Endothelial cell of umbilical vein (primary cell): Measurements from ENCODE around the gene LIMA1. TPM values are rescaled to one million over a fixed set of nuclear protein-coding genes. Genes with fewer than 3 reads are reported as not detected.

Experiments
- BruUV-seq: library from RNA; stranded (reverse); fragments of 400-500 nt; replicated peaks from 2 replicates; lab custom pipeline; 2021; lab: Mats Ljungman, UMichigan
- CTCF ChIA-PET: fragments of 300-600, 350-600 bp; sonication (Branson Sonifier 250); formaldehyde crosslinking; loops from one replicate; lab custom pipeline; 2021; ENCODE audit warnings: antibody characterized with exemption, inconsistent platforms; lab: Charles Lee
- POLR2A ChIA-PET: fragments of 300-600, 350-600 bp; sonication (Branson Sonifier 250); formaldehyde crosslinking; loops from one replicate; lab custom pipeline; 2021; ENCODE audit warnings: antibody characterized with exemption, inconsistent platforms; lab: Charles Lee
- DNase-seq: peaks from one replicate; pipeline ENCODE4 v3.0.0-alpha.2; 2011; ENCODE audit warnings: low read depth, low spot score
- FAIRE-seq: peaks from 2 replicates; lab custom pipeline; 2011; peaks lifted over from hg19 to GRCh38; lab: Jason Lieb, UNC
- H2AFZ ChIP-seq: 2 replicates; pipeline ENCODE4 v1.6.0; 2012; ENCODE audit warnings: low read depth, low read length, control low read depth, inconsistent platforms
- H3K27ac ChIP-seq: 2 replicates; pipeline ENCODE4 v1.5.1; 2011; ENCODE audit warnings: low read depth, mild to moderate bottlenecking, control low read depth, low read length, moderate library complexity; ENCODE audit not compliant: insufficient read depth
- H3K27me3 ChIP-seq, 2 experiments: 2 replicates each; pipeline versions ENCODE4 v1.6.0 to v1.6.1; 2011; ENCODE audit warnings: low read length in 2 of 2, mixed read lengths in 1 of 2; ENCODE audit not compliant: control insufficient read depth in 2 of 2, insufficient read depth in 2 of 2
- H3K36me3 ChIP-seq, 2 experiments: 2 replicates in 1 of 2; 3 replicates in 1 of 2; pipeline ENCODE4 v1.5.1; 2011; ENCODE audit warnings: low read length in 2 of 2, mild to moderate bottlenecking in 1 of 2, moderate library complexity in 1 of 2; ENCODE audit not compliant: control insufficient read depth in 2 of 2, insufficient read depth in 2 of 2; ENCODE audit errors: extremely low read depth in 1 of 2
- H3K4me1 ChIP-seq: 3 replicates; pipeline ENCODE4 v1.5.1; 2011; ENCODE audit warnings: mild to moderate bottlenecking, low read length; ENCODE audit not compliant: control insufficient read depth, insufficient read depth; ENCODE audit errors: extremely low read depth
- H3K4me2 ChIP-seq: 2 replicates; pipeline ENCODE4 v1.6.1; 2011; ENCODE audit warnings: low read length, control low read depth, mixed read lengths; ENCODE audit not compliant: insufficient read depth
- H3K4me3 ChIP-seq, 3 experiments: fragments of 200-600 bp in 1 of 3; sonication (generic), shearing (Covaris generic) in 1 of 3; replicated peaks in 1 of 3; 2 replicates each; pipeline ENCODE4 v1.5.1; 2011 to 2016; ENCODE audit warnings: control low read depth in 3 of 3, low read length in 3 of 3, mild to moderate bottlenecking in 2 of 3, inconsistent platforms in 1 of 3, low read depth in 1 of 3, moderate library complexity in 1 of 3; ENCODE audit not compliant: insufficient read depth in 1 of 3
- H3K79me2 ChIP-seq: 2 replicates; pipeline ENCODE4 v1.6.0; 2012; ENCODE audit warnings: low read length, inconsistent platforms; ENCODE audit not compliant: control insufficient read depth, insufficient read depth
- H3K9ac ChIP-seq: replicated peaks from 2 replicates; pipeline ENCODE3; 2011; ENCODE audit warnings: low read length, control low read depth; ENCODE audit not compliant: insufficient read depth; ENCODE audit errors: extremely low read depth
- H3K9me1 ChIP-seq: replicated peaks from 3 replicates; pipeline ENCODE4 v1.6.0; 2011; ENCODE audit warnings: mild to moderate bottlenecking, low read length; ENCODE audit not compliant: control insufficient read depth, insufficient read depth; ENCODE audit errors: extremely low read depth
- H3K9me3 ChIP-seq: replicated peaks from 2 replicates; pipeline ENCODE4 v1.5.1; 2012; ENCODE audit warnings: low read length, inconsistent platforms; ENCODE audit not compliant: control insufficient read depth, insufficient read depth
- H4K20me1 ChIP-seq: replicated peaks from 2 replicates; pipeline ENCODE3; 2011; ENCODE audit warnings: mild to moderate bottlenecking, low read length; ENCODE audit not compliant: control insufficient read depth, insufficient read depth; ENCODE audit errors: extremely low read depth
- EZH2 ChIP-seq: IDR thresholded peaks from 2 replicates; pipeline ENCODE4 v1.6.1; 2012; ENCODE audit warnings: borderline replicate concordance, low read depth, mild to moderate bottlenecking, moderate library complexity, low read length, inconsistent platforms; ENCODE audit not compliant: severe bottlenecking
- FOS ChIP-seq: IDR thresholded peaks from 2 replicates; pipeline ENCODE4 v1.6.1; 2011; ENCODE audit warnings: mild to moderate bottlenecking, low read length, moderate library complexity, borderline replicate concordance; ENCODE audit not compliant: insufficient read depth
- GATA2 ChIP-seq: IDR thresholded peaks from 2 replicates; pipeline ENCODE4 v1.7.0; 2011; ENCODE audit warnings: low read depth, mild to moderate bottlenecking, moderate library complexity, mixed read lengths, low read length; ENCODE audit not compliant: insufficient read length, insufficient read depth
- JUN ChIP-seq: IDR thresholded peaks from 2 replicates; pipeline ENCODE4 v1.6.1; 2011; ENCODE audit warnings: borderline replicate concordance, low read depth; ENCODE audit not compliant: insufficient read length, insufficient read depth
- MAX ChIP-seq: IDR thresholded peaks from 2 replicates; pipeline ENCODE4 v1.6.1; 2011; ENCODE audit not compliant: insufficient read depth, insufficient read length
- POLR2A ChIP-seq: IDR thresholded peaks from 2 replicates; pipeline ENCODE4 v1.6.1; 2012; ENCODE audit warnings: low read depth, mild to moderate bottlenecking, control low read depth, low read length
- POLR2AphosphoS5 ChIP-seq: IDR thresholded peaks from 2 replicates; pipeline ENCODE4 v1.6.1; 2012; ENCODE audit warnings: low read depth, mild to moderate bottlenecking, control low read depth, low read length, moderate library complexity; ENCODE audit not compliant: insufficient read depth
- dilution Hi-C: fragments of 300-500 bp; cut with MboI; formaldehyde crosslinking; loops from one replicate; pipeline ENCODE4 v1.15.0; 2019; ENCODE audit warnings: low sequenced_read_pairs; ENCODE audit not compliant: extremely low pct_ligation_motif_present
- intact Hi-C: fragments of 100-400 bp; cut with micrococcal nuclease; formaldehyde crosslinking; loops from one replicate; pipeline ENCODE4 v1.10.0; 2022
- polyA plus RNA-seq, 4 experiments: library from polyadenylated mRNA; depleted of rRNA in 3 of 4; stranded (reverse) in 3 of 4; unstranded in 1 of 4; fragments of >200 nt; gene quantifications; 2 replicates each; pipeline versions ENCODE4 v1.2.1 to v1.2.3, GENCODE V29; 2011 to 2012; ENCODE audit warnings: missing spikeins in 1 of 4
- total RNA-seq: library from RNA; stranded (reverse); gene quantifications from 2 replicates; pipeline ENCODE4 v1.2.3, GENCODE V29; 2021
- TF ChIP-seq, protein P1 (sequence below), 2 donors: IDR thresholded peaks; 1 replicate in 1 of 2; 2 replicates in 1 of 2; pipeline ENCODE4 v1.5.1; 2011; ENCODE audit warnings: low read length in 2 of 2, mild to moderate bottlenecking in 2 of 2, moderate library complexity in 2 of 2, control low read depth in 1 of 2, inconsistent platforms in 1 of 2, low read depth in 1 of 2; ENCODE audit not compliant: insufficient read depth in 1 of 2; ENCODE audit errors: extremely low read depth in 1 of 2

The LIMA1 gene
- total and polyA plus RNA-seq, 2 donors (not counting 3 experiments of a cell fraction or from before 2014, with no cell fraction given) = 35.0 to 87.3 TPM

GRCh38 chr12:50181691-50182090 is 101.6 kb downstream of the LIMA1 start:
- Histone ChIP-seq H3K9me3 (no peaks in the 10 kb centered on the region), H3K4me1 (peaks cover 18% of the 10 kb centered on the region), H3K9me1 (no peaks in the 10 kb centered on the region), H3K36me3 (peaks cover 14 to 15% of the 10 kb centered on the region in 2 experiments), H3K9ac (no peak overlapping the region), H3K27ac (no peak overlapping the region), H2AFZ (no peak overlapping the region), H3K79me2 (no peaks in the 10 kb centered on the region), H4K20me1 (no peaks in the 10 kb centered on the region), H3K4me2 (no peak overlapping the region), H3K4me3 (no peak overlapping the region), H3K27me3 (no peaks in the 10 kb centered on the region)
- ChIA-PET POLR2A (no interaction called here), CTCF (interaction anchor here (0.8 to 9.2 kb wide), 8 partner anchors 31 to 131 kb away, joined by 3 to 181 read pairs (median 4); partner anchors contain the start of genes LIMA1 and SMARCD1)
- intact Hi-C loops = loop anchor here (1.0 kb wide), 1 partner anchor 133 kb away; no protein-coding TSS in a partner anchor
- DNase-seq = no peak
- no TSS peak for BruUV-seq
- TF ChIP-seq GATA2 = no peak
- no peak for TF ChIP-seq EZH2
- TF ChIP-seq POLR2A = no peak
- TF ChIP-seq POLR2AphosphoS5 = no peak
- TF ChIP-seq MAX = no peak
- dilution Hi-C loops = no loop called here
- no peak for FAIRE-seq

DNA sequence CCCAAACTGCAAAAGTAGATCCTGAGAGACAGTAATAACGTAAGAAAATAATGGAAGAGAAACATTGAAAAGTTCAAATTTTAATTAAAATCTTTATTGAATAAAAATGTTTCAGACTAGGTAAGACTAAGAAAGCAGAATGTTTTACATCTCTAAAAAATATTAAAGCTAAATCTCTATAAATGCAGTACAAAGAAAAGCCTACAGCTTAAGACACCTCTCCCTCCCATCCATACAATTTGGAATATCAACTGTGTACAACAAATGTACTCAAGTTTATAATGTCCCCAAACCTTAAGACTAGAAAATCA is 107.6 kb downstream of the LIMA1 start:
- no peak overlapping the region for H3K27ac ChIP-seq
- no peaks in the 10 kb centered on the region for H3K9me3 ChIP-seq
- intact Hi-C loops (loop anchor here (1.0 to 5.0 kb wide), 5 partner anchors 43 to 208 kb away; no protein-coding TSS in a partner anchor), dilution Hi-C loops (no loop called here)
- no peak overlapping the region for H3K4me2 ChIP-seq
- H3K79me2 ChIP-seq = no peaks in the 10 kb centered on the region
- DNase-seq (no peak), FAIRE-seq (no peak)
- no peak overlapping the region for H3K9ac ChIP-seq
- H4K20me1 ChIP-seq = no peaks in the 10 kb centered on the region
- no TSS peak for BruUV-seq
- H3K27me3 ChIP-seq = no peaks in the 10 kb centered on the region
- TF ChIP-seq POLR2A (no peak), MAX (no peak), EZH2 (no peak), GATA2 (peak; percentile 18), JUN (no peak), FOS (no peak), POLR2AphosphoS5 (no peak)
- TF ChIP-seq, protein P1, sequence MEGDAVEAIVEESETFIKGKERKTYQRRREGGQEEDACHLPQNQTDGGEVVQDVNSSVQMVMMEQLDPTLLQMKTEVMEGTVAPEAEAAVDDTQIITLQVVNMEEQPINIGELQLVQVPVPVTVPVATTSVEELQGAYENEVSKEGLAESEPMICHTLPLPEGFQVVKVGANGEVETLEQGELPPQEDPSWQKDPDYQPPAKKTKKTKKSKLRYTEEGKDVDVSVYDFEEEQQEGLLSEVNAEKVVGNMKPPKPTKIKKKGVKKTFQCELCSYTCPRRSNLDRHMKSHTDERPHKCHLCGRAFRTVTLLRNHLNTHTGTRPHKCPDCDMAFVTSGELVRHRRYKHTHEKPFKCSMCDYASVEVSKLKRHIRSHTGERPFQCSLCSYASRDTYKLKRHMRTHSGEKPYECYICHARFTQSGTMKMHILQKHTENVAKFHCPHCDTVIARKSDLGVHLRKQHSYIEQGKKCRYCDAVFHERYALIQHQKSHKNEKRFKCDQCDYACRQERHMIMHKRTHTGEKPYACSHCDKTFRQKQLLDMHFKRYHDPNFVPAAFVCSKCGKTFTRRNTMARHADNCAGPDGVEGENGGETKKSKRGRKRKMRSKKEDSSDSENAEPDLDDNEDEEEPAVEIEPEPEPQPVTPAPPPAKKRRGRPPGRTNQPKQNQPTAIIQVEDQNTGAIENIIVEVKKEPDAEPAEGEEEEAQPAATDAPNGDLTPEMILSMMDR (IDR thresholded peaks at IDR 0.05; ENCODE audit: extremely low read depth in 1 of 2, insufficient read depth in 1 of 2, low read depth in 1 of 2, low read length in 2 of 2) = no peak
- POLR2A ChIA-PET = interaction anchor here (0.7 kb wide), 1 partner anchor 48 kb away, joined by 3 read pairs; no protein-coding TSS in a partner anchor
- H3K4me1 ChIP-seq = no peaks in the 10 kb centered on the region
- H2AFZ ChIP-seq = no peak overlapping the region
- CTCF ChIA-PET = interaction anchor here (0.5 to 9.2 kb wide), 62 partner anchors 9 to 394 kb away, joined by 3 to 181 read pairs (median 5); partner anchors contain the start of genes CERS5, COX14, GPD1 and LIMA1
- no peak overlapping the region for H3K4me3 ChIP-seq
- H3K36me3 ChIP-seq = peaks cover 8 to 13% of the 10 kb centered on the region in 2 experiments
- no peaks in the 10 kb centered on the region for H3K9me1 ChIP-seq
